OCI-LY3 (cell line): ENCODE measurements around the gene RMND5B.

Experiments used
- CTCF ChIP-seq: fragments of 200-600, 300-600 bp; sonication (generic); IDR thresholded peaks from 2 replicates; pipeline ENCODE4 v1.5.1; 2014; ENCODE audit warnings: antibody characterized with exemption, low read length, low read depth
- EZH2phosphoT487 ChIP-seq: fragments of 200-600 bp; shearing (Covaris generic); IDR thresholded peaks from 2 replicates; pipeline ENCODE4 v1.6.1; 2018; ENCODE audit warnings: antibody characterized with exemption, mixed run types, low read depth

GRCh38 chr5:178106556-178107239, 24.1 kb upstream of the RMND5B start:
- TF ChIP-seq EZH2phosphoT487 (no peak), CTCF (no peak)
